ENCODE measurements around the gene NUBPL. TPM values are rescaled to one million over a fixed set of nuclear protein-coding genes. Genes with fewer than 3 reads are reported as not detected.
"Not testable (repeated sequence)": the region's sequence is repeated elsewhere in the genome, so short reads cannot be mapped to it uniquely, and the experiment has no call there.

The NUBPL gene
- total RNA-seq, 1 donor from 2014 or later, result 8.7 TPM

GRCh38 chr14:31582286-31582691 is 21.1 kb downstream of the NUBPL start:
- H3K36me3 Mint-ChIP-seq (ENCODE audit: low read depth), result peaks cover 3% of the 10 kb centered on the region
- no peak overlapping the region for H3K4me3 Mint-ChIP-seq (ENCODE audit: low read depth)
- no peak overlapping the region for H3K27ac Mint-ChIP-seq
- H3K9me3 Mint-ChIP-seq, result no peaks in the 10 kb centered on the region
- DNase-seq (ENCODE audit: low spot score), result no peak
- intact Hi-C loops (cut with micrococcal nuclease), result no loop called here
- H3K4me1 Mint-ChIP-seq (ENCODE audit: low read depth), result peaks cover 9% of the 10 kb centered on the region
- no peaks in the 10 kb centered on the region for H3K27me3 Mint-ChIP-seq (ENCODE audit: low read depth)

GRCh38 chr14:31582836-31583452 is 21.7 kb downstream of the NUBPL start:
- Mint-ChIP-seq H3K27me3 (ENCODE audit: low read depth) (no peaks in the 10 kb centered on the region), H3K27ac (no peak overlapping the region), H3K4me3 (ENCODE audit: low read depth) (no peak overlapping the region), H3K9me3 (no peaks in the 10 kb centered on the region), H3K36me3 (ENCODE audit: low read depth) (no peaks in the 10 kb centered on the region), H3K4me1 (ENCODE audit: low read depth) (peaks cover 5% of the 10 kb centered on the region)
- DNase-seq (ENCODE audit: low spot score), result no peak
- intact Hi-C loops (cut with micrococcal nuclease), result no loop called here

GRCh38 chr14:31590206-31590605 is 29.0 kb downstream of the NUBPL start:
- no peak overlapping the region for H3K27ac Mint-ChIP-seq
- H3K9me3 Mint-ChIP-seq, result no peaks in the 10 kb centered on the region
- no peak for DNase-seq (ENCODE audit: low spot score)
- H3K27me3 Mint-ChIP-seq (ENCODE audit: low read depth), result no peaks in the 10 kb centered on the region
- H3K4me3 Mint-ChIP-seq (ENCODE audit: low read depth), result no peak overlapping the region
- peaks cover 5% of the 10 kb centered on the region for H3K4me1 Mint-ChIP-seq (ENCODE audit: low read depth)
- intact Hi-C loops (cut with micrococcal nuclease), result no loop called here
- H3K36me3 Mint-ChIP-seq (ENCODE audit: low read depth), result no peaks in the 10 kb centered on the region

- Mint-ChIP-seq H3K4me1 (ENCODE audit: low read depth) (no peaks in the 10 kb centered on the region), H3K36me3 (ENCODE audit: low read depth) (no peaks in the 10 kb centered on the region), H3K9me3 (no peaks in the 10 kb centered on the region), H3K27me3 (ENCODE audit: low read depth) (no peaks in the 10 kb centered on the region), H3K4me3 (ENCODE audit: low read depth) (no peak overlapping the region), H3K27ac (no peak overlapping the region)
- intact Hi-C loops (cut with micrococcal nuclease), result no loop called here
- no peak for DNase-seq (ENCODE audit: low spot score)
Observed at GRCh38 chr14:31592122-31592521, 30.9 kb downstream of the NUBPL start.

GRCh38 chr14:31592631-31593030 is 31.4 kb downstream of the NUBPL start:
- no peaks in the 10 kb centered on the region for H3K9me3 Mint-ChIP-seq
- no peak overlapping the region for H3K4me3 Mint-ChIP-seq (ENCODE audit: low read depth)
- no peaks in the 10 kb centered on the region for H3K36me3 Mint-ChIP-seq (ENCODE audit: low read depth)
- H3K4me1 Mint-ChIP-seq (ENCODE audit: low read depth), result no peaks in the 10 kb centered on the region
- DNase-seq (ENCODE audit: low spot score), result no peak
- H3K27me3 Mint-ChIP-seq (ENCODE audit: low read depth), result no peaks in the 10 kb centered on the region
- intact Hi-C loops (cut with micrococcal nuclease), result no loop called here
- no peak overlapping the region for H3K27ac Mint-ChIP-seq

- H3K4me1 Mint-ChIP-seq (ENCODE audit: low read depth), result no peaks in the 10 kb centered on the region
- peaks cover 15% of the 10 kb centered on the region for H3K36me3 Mint-ChIP-seq (ENCODE audit: low read depth)
- no peak for DNase-seq (ENCODE audit: low spot score)
- no peaks in the 10 kb centered on the region for H3K27me3 Mint-ChIP-seq (ENCODE audit: low read depth)
- peaks cover 4% of the 10 kb centered on the region for H3K9me3 Mint-ChIP-seq
- no peak overlapping the region for H3K27ac Mint-ChIP-seq
- no peak overlapping the region for H3K4me3 Mint-ChIP-seq (ENCODE audit: low read depth)
- intact Hi-C loops (cut with micrococcal nuclease), result no loop called here
Observed at GRCh38 chr14:31596342-31597095, 35.3 kb downstream of the NUBPL start.

- DNase-seq (ENCODE audit: low spot score), result no peak
- Mint-ChIP-seq H3K27me3 (ENCODE audit: low read depth) (no peaks in the 10 kb centered on the region), H3K4me1 (ENCODE audit: low read depth) (no peaks in the 10 kb centered on the region), H3K4me3 (ENCODE audit: low read depth) (no peak overlapping the region), H3K27ac (no peak overlapping the region), H3K36me3 (ENCODE audit: low read depth) (peaks cover 13% of the 10 kb centered on the region), H3K9me3 (peaks cover 4% of the 10 kb centered on the region)
- intact Hi-C loops (cut with micrococcal nuclease), result no loop called here
Observed at GRCh38 chr14:31605702-31606101, 44.5 kb downstream of the NUBPL start.

- intact Hi-C loops (cut with micrococcal nuclease), result no loop called here
Observed at GRCh38 chr14:31611778-31612433, 50.7 kb downstream of the NUBPL start.

GRCh38 chr14:31613188-31613587 is 52.0 kb downstream of the NUBPL start:
- H3K27ac Mint-ChIP-seq, result no peak overlapping the region
- no peak overlapping the region for H3K4me3 Mint-ChIP-seq (ENCODE audit: low read depth)
- H3K36me3 Mint-ChIP-seq (ENCODE audit: low read depth), result no peaks in the 10 kb centered on the region
- H3K27me3 Mint-ChIP-seq (ENCODE audit: low read depth), result no peaks in the 10 kb centered on the region
- intact Hi-C loops (cut with micrococcal nuclease), result no loop called here
- peaks cover 12% of the 10 kb centered on the region for H3K9me3 Mint-ChIP-seq
- DNase-seq (ENCODE audit: low spot score), result no peak
- no peaks in the 10 kb centered on the region for H3K4me1 Mint-ChIP-seq (ENCODE audit: low read depth)

More at GRCh38 chr14:31611778-31612433, 50.7 kb downstream of the NUBPL start:
- no peaks in the 10 kb centered on the region for H3K27me3 Mint-ChIP-seq (ENCODE audit: low read depth)
- no peaks in the 10 kb centered on the region for H3K4me1 Mint-ChIP-seq (ENCODE audit: low read depth)
- no peaks in the 10 kb centered on the region for H3K36me3 Mint-ChIP-seq (ENCODE audit: low read depth)
- DNase-seq (ENCODE audit: low spot score), result no peak
- H3K4me3 Mint-ChIP-seq (ENCODE audit: low read depth), result no peak overlapping the region
- peaks cover 9% of the 10 kb centered on the region for H3K9me3 Mint-ChIP-seq
- no peak overlapping the region for H3K27ac Mint-ChIP-seq

GRCh38 chr14:31618884-31619283 is 57.7 kb downstream of the NUBPL start:
- intact Hi-C loops (cut with micrococcal nuclease); DNase-seq (ENCODE audit: low spot score); H3K4me3 Mint-ChIP-seq (ENCODE audit: low read depth); H3K4me1 Mint-ChIP-seq (ENCODE audit: low read depth); H3K27me3 Mint-ChIP-seq (ENCODE audit: low read depth); H3K27ac Mint-ChIP-seq: not testable (repeated sequence)
- Mint-ChIP-seq H3K9me3 (peaks cover 48% of the 10 kb centered on the region), H3K36me3 (ENCODE audit: low read depth) (peaks cover 12% of the 10 kb centered on the region)

- Mint-ChIP-seq H3K27me3 (ENCODE audit: low read depth) (no peaks in the 10 kb centered on the region), H3K27ac (no peak overlapping the region), H3K9me3 (peaks cover 51% of the 10 kb centered on the region), H3K4me1 (ENCODE audit: low read depth) (no peaks in the 10 kb centered on the region), H3K36me3 (ENCODE audit: low read depth) (peaks cover 12% of the 10 kb centered on the region), H3K4me3 (ENCODE audit: low read depth) (no peak overlapping the region)
- DNase-seq (ENCODE audit: low spot score), result no peak
- intact Hi-C loops (cut with micrococcal nuclease), result no loop called here
Observed at GRCh38 chr14:31619440-31619839, 58.2 kb downstream of the NUBPL start.

GRCh38 chr14:31620898-31621297 is 59.7 kb downstream of the NUBPL start:
- Mint-ChIP-seq H3K36me3 (ENCODE audit: low read depth) (peaks cover 12% of the 10 kb centered on the region), H3K9me3 (peaks cover 51% of the 10 kb centered on the region)
- DNase-seq (ENCODE audit: low spot score); H3K27me3 Mint-ChIP-seq (ENCODE audit: low read depth); H3K4me3 Mint-ChIP-seq (ENCODE audit: low read depth); intact Hi-C loops (cut with micrococcal nuclease); H3K4me1 Mint-ChIP-seq (ENCODE audit: low read depth); H3K27ac Mint-ChIP-seq: not testable (repeated sequence)

- Mint-ChIP-seq H3K36me3 (ENCODE audit: low read depth) (peaks cover 12% of the 10 kb centered on the region), H3K9me3 (peaks cover 51% of the 10 kb centered on the region)
Observed at GRCh38 chr14:31622060-31622459, 60.9 kb downstream of the NUBPL start.

More at GRCh38 chr14:31622060-31622459, 60.9 kb downstream of the NUBPL start:
- Mint-ChIP-seq H3K27me3 (ENCODE audit: low read depth) (no peaks in the 10 kb centered on the region), H3K27ac (no peak overlapping the region), H3K4me1 (ENCODE audit: low read depth) (no peaks in the 10 kb centered on the region), H3K4me3 (ENCODE audit: low read depth) (no peak overlapping the region)
- DNase-seq (ENCODE audit: low spot score), result no peak
- intact Hi-C loops (cut with micrococcal nuclease), result no loop called here
